NCI-H1048 (cell line): Measurements from ENCODE around the gene EBLN2.
A peak's percentile ranks its signal among the peaks of the same experiment; 100 is the strongest.
"Not testable (repeated sequence)": the region's sequence is repeated elsewhere in the genome, so short reads cannot be mapped to it uniquely, and the experiment has no call there.

Experiments used
- DNase-seq: peaks from one replicate; lab custom pipeline; 2025; lab: John Stamatoyannopoulos, UW

EBLN2 gene

GRCh38 chr3:73060302-73060723 lies 1.1 kb upstream of the EBLN2 start:
- no peak for DNase-seq

GRCh38 chr3:73066243-73066642 lies 4.8 kb downstream of the EBLN2 start:
- not testable (repeated sequence) for DNase-seq

GRCh38 chr3:73068419-73068818 lies 7.0 kb downstream of the EBLN2 start:
- no peak for DNase-seq

- no peak for DNase-seq
These were observed 7.7 kb downstream of the EBLN2 start for GRCh38 chr3:73069187-73069586.

- DNase-seq = no peak
These were observed 8.5 kb downstream of the EBLN2 start for GRCh38 chr3:73069775-73070444.

- DNase-seq = no peak
These were observed 9.5 kb downstream of the EBLN2 start for GRCh38 chr3:73070675-73071575.

- no peak for DNase-seq
These were observed 10.5 kb downstream of the EBLN2 start for GRCh38 chr3:73071952-73072351.

- no peak for DNase-seq
These were observed 11.2 kb downstream of the EBLN2 start for GRCh38 chr3:73072634-73073033.

- DNase-seq = no peak
These were observed 11.7 kb downstream of the EBLN2 start for GRCh38 chr3:73073091-73073707.

GRCh38 chr3:73074781-73075180 lies 13.3 kb downstream of the EBLN2 start:
- DNase-seq = no peak

GRCh38 chr3:73080216-73080966 lies 18.9 kb downstream of the EBLN2 start:
- no peak for DNase-seq

GRCh38 chr3:73081140-73081539 lies 19.7 kb downstream of the EBLN2 start:
- no peak for DNase-seq

GRCh38 chr3:73084170-73084569 lies 22.7 kb downstream of the EBLN2 start:
- no peak for DNase-seq

- no peak for DNase-seq
These were observed 24.6 kb downstream of the EBLN2 start for GRCh38 chr3:73086071-73086494.

- no peak for DNase-seq
These were observed 32.7 kb downstream of the EBLN2 start for GRCh38 chr3:73094129-73094528.

- DNase-seq = no peak
These were observed 33.5 kb downstream of the EBLN2 start for GRCh38 chr3:73094951-73095350.

GRCh38 chr3:73096169-73096568 lies 34.7 kb downstream of the EBLN2 start:
- DNase-seq = no peak

GRCh38 chr3:73098026-73098425 lies 36.6 kb downstream of the EBLN2 start:
- DNase-seq = no peak

GRCh38 chr3:73098873-73099272 lies 37.4 kb downstream of the EBLN2 start:
- DNase-seq = no peak

- DNase-seq = peak; percentile 77
These were observed 39.5 kb downstream of the EBLN2 start for GRCh38 chr3:73100741-73101559.

- no peak for DNase-seq
These were observed 40.4 kb downstream of the EBLN2 start for GRCh38 chr3:73101881-73102280.
